ENCODE results near the gene CCDC93.

Gene CCDC93

DNA sequence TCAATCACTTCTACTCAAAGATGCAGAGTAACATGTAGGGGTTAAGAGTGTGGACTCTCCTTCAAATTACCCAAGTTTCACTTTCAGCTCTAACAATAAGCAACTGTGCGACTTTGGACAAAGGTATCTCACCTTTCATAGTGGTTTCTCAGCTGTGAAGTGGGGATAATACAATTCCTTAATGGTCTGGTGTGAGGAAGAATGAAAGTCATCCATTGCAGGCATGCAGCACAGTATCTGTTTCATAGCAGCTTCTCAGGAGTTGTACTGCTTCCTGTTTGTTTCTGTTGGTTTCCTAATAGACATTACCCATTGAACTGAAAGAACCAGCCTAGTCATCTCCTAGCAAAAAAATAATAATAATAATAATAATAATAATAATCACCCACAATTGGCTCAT is 125.0 kb downstream of the CCDC93 start:
- DNase-seq (ENCODE audit: low read depth): no peak

DNA sequence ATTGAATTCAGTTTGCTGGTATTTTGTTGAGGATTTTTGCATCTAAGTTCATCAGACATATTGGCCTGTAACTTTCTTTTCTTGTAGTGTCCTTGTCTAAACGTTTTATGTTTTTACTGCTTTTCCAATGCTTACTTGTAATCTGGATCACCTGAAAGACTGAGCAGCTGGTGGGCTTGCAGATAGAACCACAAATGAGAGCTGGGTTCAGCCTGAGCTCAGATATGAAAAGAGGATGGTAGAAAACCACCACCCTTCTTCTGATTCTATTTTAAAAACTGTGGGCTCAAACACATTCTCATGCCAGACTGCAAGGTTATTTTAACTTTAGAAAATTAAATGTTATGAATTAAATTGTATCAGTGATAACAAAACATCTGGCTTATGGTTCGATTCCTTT is 128.6 kb downstream of the CCDC93 start:
- no peak for DNase-seq (ENCODE audit: low read depth)

DNA sequence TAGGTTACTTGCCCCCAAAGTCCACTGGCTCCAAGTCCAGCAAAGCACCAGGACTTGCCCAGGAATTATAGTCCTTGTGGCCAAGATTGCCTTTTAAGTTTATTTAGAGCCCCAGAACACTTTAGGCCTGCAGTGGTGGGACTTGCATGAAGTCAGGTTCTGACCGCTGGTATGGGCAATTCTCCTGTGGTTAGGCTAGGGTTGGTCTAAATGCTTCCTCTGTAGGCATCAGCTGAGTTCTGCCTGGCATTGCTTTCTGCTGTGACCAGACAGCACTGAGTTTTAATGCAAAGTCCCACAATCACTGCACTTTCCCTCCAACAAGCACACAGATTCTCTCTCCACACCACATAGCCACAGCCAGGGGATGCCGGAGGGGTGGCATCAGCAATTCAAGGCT is 134.9 kb downstream of the CCDC93 start:
- DNase-seq (ENCODE audit: low read depth): no peak

DNA sequence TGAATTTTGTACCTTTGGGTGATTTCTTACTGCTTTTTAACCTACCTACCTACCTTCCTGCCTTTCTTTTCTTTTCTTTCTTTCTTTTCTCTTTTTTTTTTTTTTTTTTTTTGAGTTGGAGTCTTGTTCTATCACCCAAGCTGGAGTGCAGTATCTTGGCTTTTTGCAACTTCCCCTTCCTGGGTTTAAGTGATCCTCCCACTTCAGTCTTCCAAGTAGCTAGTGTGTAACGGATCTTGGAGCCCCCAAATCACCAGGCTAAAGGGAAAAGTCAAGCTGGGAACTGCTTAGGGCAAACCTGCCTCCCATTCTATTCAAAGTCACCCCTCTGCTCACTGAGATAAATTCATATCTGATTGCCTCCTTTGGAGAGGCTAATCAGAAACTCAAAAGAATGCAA is 138.1 kb downstream of the CCDC93 start:
- DNase-seq (ENCODE audit: low read depth): no peak
